Hippocampal formation (tissue), 2 donors: ENCODE results near the gene ITSN1.
"Not testable (repeated sequence)": the region's sequence is repeated elsewhere in the genome, so short reads cannot be mapped to it uniquely, and the experiment has no call there.

Source experiments
- DNase-seq, 2 donors: peaks; one replicate each; lab custom pipeline; 2025; lab: John Stamatoyannopoulos, UW

Gene ITSN1

DNA sequence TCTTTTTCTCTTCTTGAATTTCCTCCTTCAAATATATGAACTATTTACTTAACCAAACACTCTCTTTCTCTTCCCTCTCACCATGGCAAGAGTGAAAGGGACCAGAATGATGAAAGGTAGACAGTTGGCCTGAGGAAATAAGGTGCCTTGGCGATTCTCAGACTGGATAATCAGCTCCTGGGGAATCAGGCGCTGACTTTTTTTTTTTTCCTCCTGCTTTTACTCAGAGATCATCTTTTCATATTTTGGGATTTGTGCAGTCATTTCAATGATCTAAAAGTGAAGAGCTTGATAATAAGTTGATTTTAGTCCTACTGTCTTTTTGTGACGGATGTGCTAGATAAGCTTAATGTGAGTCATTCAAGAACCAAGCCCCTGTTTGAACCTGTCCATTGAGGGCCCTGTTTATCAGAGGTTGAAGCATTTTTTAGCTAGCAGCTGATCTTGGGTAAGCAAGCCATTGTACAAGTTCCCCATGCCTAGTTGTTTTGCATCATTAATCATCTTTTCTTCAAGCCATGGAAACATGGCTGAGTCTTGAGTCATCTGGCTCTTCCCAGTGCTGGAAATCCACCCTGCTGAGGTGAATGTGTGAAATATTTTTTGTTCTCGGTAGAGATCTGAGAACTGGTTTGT is 40.8 kb downstream of the ITSN1 start:
- DNase-seq: no peak

DNA sequence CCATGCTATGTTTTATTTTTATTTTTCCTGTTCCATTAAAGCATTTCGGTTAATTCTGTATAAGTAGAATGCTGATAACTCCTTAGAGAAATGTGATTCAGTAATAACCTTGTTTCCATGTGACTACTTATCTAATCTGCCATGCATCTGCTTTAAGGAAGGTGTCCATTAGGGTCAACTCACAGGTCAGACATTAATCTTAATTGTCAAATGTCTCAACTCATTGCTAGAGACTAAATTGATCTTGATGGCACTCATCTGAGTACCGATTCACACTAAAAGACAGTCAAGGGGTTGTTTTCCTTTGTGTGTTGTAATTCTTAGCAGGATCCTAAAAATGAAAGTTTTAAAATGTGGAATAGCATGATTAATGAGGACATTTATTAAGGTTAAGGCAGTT is 41.8 kb downstream of the ITSN1 start:
- DNase-seq: no peak

DNA sequence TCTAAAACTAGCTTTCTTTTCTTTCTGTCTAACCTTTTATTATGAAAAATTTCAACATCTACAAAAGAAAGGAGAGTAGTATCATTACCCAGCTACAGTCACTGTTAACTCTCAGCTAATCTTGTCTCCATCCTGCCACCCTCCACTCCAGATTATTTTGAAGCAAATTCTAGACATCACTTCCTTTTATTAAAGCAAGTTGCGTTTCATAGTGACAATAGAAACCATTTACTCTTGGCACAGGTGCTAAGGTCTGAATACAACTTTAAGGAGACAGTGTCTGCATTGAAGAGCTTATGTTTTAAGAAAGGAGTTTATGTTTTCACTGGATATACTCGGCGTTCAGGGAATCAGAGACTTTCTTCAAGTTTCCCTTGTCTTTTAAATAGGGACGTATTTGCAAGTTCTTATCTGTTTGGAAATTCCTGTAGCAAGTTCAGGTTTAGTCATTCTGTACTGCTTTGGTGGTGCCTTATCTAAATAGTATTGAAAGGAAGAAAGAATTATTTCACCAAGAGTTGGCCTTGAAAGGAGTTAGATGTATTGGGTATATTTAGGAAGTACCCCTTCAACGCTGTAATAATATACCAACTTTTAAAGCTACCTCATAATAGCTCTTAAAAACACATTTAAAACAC is 42.7 kb downstream of the ITSN1 start:
- DNase-seq: no peak

DNA sequence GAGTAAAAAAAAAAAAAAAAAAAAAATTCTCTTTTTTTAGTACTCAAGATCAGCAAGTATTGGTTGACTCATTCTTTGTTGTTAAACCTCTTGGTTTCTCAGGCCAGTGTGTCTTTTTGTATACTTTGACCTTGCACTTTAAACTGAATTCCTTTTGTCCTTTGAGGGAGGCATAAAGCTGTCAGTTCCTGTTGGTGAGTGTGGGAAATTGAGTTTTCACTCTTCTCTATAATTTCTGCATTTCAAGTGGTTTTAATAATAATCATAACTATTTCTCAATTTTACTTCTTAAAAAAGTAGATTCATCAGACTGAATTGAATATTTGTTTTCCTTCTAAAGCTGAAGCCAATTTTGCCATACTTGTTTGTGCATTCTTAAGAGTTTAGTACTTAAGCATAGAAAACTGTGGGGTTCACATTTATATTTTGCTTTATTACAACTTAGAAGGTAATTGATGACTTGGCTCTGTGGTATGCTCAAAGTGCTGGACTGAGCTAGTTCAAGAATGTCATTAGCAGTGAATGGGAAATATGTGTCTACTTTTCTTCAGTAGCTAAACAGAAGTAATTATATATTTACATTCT is 43.4 kb downstream of the ITSN1 start:
- no peak for DNase-seq

DNA sequence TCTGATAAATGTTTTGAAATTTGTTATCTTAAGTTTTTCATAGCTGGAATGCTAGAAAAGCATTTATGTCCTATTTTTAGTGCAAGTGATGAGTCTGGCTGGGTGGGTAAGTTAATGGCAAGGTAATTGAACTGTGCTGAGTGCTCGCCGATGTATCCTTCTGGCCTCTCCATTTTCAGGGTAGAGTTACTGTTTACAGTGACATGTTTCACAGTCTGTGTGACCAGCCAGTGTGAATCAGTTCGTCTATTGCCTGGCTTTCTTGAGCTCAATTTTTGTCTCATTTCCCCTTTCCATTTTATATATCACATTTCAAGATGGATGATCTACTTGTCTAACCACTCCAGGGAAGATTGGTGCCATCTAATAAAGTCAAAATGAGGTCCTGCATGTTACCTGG is 44.1 kb downstream of the ITSN1 start:
- DNase-seq: no peak

DNA sequence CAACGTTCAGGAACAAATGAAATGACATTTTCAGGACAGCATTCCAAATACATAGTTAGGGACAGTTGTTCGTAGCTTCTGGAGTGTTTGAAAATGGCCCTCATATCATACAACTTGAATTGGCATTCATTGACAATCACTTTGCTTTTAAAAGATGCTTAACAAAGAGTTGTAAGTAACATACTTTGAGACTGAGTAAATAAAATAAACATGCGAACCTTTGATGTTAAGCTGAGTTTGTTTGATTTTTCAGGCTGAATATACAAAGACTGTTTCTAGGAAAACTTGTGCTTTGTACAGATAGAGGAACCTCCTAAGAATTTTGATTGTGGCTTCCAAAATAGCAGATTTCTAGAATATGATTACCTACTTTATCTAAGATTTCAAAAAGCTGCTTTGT is 45.3 kb downstream of the ITSN1 start:
- no peak for DNase-seq

DNA sequence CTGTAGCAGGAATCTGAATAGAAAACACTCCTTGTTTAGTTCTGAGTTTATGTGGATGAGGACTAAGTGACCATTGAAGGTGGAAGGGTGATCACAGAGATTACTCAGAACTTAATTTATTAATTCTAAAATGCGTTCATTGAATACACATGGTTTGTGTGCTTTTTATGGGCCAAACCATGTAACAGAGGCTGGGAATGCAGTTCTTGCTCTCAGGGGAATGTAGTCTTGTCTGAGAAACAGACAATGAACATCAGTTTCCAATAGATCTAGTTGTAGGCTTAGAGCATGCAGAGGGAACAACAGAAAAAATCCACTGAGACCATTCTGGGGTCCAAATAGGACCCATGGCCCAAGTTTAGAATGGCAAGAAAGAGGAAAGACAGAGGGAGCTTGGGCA is 46.1 kb downstream of the ITSN1 start:
- DNase-seq: no peak

DNA sequence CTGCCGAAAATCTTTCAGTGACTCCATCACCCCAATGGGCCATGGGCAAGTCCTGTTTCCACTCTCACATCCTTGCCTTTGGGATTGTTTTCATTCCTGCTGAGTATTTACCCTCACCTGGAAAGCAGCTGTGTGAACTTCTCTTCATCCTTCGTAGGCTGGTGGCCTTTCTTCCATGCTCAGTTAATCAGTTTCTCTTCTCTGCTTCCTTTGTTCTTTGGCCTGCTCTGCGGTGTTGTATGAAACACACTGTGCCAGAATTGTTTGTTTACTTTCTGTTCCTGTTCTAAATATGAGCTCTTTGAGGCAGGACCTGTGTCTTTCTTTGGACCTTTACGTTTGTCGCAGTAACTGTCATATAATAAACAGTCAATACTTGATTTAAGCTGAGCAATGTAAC is 48.6 kb downstream of the ITSN1 start:
- no peak for DNase-seq

DNA sequence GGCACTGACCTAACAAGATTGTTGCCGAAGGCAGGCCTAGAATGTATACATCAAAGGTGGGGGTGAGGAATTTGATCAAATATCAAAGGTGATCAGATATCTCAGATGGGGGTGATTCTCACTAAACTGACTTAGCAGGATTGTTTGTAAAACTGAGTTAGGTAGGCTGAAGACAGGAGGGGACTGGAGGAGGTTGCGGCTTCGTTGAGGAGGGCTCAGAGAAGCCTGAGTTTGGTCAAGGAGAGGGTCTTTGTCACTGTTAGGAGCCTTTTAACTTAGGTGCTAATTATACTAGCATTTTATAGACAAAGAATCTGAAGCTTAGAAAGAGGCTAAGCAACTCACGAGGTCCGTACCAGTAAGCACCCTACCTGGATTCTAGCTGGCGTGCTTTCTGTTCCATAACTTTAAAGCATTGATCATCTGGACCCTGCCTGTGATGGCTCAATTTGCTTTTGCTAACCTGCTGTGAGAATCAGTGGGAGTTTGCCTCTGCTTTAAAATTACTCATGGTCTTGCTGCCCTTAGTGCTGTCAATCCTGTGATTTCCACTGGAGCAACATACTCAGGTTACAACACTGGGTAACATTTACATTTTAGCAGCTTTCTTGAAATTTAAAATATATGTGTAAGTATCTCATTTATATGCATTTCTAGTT is 49.8 kb downstream of the ITSN1 start:
- DNase-seq: no peak

DNA sequence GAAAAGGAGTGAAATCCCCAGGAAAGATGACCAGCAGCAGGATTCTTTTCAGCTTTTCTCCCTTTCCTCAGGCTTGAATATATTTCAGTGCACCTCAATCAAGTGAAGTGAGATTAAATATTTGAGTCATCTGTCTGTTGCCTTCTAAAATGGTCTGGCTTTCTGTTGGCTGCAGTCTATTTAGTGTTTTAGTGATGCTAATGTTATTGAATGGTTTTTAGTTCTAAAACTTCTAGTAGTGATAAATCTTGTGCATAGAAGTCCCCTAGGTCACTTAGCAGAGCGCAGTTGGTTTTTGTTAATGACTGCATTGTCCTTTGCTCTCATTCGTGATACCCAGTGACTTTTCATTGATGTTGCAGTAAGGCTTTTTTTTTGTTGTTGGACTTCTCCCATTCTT is 53.5 kb downstream of the ITSN1 start:
- no peak for DNase-seq

DNA sequence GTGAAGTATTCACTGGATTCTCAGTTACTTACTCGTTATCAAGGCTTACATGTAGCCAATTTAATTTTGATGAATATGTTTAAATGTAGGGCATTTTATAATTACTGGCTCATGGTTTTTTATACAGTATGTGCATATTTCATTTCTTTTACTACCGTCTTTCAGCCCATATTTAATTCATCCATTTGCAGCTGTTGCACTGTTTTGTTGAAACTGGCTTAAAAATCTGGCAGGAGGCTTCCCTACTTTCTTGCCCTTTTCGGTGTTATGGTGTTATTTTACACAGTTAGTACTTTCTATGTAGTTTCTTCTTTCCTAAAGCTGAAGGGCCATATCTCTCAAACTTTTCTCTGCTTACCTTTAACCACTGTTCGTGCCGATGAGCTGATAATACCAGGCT is 54.2 kb downstream of the ITSN1 start:
- DNase-seq: no peak

DNA sequence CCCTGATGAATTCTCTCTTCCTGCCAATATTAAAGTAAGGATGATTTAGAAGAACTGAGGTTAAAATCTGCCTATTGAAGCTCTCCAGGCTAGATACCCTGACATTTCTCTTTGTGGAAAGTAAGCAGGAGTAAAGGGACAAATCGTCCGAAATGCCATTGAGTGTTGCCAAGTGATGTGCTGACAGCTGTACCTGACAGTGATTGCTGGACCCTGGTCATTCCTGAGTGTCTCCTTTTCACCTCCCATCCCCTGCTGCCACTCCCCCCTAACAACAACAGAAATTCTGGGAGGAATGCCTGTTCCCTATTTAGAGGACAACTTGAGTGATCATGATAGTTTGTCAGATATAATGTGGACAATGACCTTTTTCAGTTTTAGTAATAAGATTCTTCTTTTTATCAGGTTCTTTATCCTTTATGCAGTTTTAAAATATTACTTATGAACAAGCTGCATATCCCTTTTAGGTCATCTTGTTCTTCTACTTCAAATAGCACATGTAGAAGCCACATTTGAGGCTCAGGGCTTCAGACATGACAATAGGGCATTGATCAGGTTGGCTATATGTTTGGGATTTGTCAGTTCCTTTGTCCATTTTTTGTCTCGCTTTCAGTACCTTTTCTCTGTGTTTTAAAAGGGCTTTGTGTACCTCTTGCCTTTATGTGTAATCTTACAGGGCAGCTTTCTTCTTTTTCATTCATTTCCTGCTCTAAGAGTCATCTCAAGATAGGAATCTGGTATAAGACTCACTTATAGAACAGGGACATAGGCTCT is 56.0 kb downstream of the ITSN1 start:
- DNase-seq: no peak

DNA sequence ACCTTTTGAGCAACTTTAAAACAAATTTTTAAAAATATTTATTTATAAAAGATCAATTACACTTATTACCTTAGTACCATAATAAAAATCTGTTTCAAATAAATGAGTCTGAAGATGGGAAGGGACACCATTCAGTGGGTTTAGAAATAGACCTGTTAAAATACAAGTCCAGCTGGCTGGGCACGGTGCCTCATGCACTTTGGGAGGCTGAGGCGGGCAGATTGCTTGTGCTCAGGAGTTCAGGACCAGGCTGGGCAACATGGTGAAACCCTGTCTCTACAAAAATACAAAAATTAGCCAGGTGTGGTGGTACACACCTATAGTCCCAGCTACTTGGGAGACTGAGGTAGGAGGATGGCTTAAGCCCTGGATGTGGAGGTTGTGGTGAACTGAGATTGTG is 57.0 kb downstream of the ITSN1 start:
- no peak for DNase-seq

DNA sequence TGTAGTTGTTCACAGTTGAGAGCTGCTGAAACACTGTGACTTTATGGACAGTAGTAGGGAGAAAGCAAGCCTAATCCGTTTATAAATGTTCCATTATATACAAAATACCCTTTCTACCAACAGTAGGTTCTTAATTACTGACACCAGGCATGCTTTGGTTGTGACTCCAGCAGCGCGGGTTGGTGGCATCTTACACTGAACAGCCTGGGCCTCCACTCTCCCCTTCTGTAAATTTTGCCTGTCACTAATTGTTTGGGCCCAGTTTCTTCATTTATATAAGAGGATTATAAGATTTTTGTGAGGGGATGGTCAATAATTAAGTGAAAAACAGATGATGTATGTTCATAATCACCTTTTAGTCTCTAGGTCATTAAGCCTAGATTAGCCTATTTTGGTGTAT is 58.2 kb downstream of the ITSN1 start:
- no peak for DNase-seq

DNA sequence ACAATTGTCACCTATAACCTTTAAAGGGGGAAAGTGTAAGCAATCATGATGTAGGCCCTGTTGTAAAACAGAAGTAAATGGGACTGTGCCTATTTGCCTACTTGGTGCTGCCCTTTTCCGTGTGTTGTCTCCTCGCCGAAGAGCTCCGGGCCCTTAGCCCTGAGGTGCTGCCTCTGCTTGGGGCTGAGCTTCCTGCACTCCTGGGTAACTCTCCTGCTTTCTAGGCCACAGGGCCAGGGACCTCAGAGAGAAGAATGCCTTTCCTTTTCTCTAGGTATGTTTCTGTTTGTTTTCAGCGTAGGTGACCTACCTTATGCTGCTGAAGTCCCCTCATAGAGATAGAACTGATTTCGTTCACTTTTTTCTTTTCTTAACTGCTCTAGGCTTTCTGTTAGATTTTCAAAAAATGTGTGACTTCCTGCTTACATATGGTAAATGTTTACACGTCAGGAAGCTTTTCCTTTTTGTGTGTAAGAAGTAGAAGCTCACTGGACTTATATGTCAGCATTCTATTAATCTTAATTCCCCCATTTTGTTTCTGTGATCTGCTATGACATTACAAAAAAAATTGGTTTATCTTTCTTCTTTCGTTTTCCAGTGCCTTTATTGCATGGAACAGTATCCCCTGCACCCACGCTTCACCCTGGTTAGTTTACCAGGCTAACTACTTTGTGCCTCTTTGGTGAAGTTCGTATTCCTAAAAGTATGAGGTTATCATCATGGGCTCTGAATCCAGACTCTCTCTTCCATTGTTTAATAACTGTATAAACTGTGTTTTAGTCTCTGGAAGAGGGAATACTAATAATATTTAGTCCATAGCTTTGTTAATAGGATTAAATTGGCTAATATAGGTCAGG is 61.7 kb downstream of the ITSN1 start:
- no peak for DNase-seq

DNA sequence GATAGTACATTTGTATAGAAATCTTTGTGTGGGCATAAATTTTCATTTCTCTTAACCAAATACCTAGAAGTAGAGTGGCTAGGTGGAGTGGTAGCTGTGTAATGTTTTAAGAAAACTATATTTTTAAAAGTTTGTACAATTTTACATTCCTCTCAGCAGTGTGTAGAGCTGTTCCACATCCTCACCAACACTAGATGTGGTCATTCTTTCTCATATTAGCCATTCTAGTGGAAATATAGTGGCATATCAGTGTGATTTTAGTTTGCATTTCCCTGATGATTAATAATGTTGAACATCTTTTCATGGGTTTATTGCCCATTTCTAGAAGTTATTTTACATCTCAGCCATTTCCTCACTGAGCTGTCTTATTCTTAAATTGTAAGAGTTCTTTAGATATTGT is 65.5 kb downstream of the ITSN1 start:
- DNase-seq: no peak

DNA sequence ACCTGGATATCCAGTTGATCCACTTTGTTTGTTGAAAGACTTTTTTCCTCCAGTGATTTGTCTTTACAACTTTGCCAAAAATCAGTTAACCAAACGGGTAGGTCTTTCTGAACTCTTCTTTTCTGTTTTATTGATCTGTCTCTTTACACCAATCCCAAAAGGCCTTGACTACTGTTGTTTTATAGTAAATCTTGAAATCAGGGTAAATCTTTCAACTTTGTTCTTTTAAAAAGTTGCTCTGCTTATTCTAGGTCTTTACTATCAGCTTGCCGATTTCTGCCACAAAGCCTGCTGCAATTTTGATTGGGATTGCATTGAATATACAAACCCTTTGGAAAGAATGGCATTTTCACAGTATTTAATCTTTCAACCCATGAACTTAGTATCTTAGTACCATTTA is 66.6 kb downstream of the ITSN1 start:
- no peak for DNase-seq

DNA sequence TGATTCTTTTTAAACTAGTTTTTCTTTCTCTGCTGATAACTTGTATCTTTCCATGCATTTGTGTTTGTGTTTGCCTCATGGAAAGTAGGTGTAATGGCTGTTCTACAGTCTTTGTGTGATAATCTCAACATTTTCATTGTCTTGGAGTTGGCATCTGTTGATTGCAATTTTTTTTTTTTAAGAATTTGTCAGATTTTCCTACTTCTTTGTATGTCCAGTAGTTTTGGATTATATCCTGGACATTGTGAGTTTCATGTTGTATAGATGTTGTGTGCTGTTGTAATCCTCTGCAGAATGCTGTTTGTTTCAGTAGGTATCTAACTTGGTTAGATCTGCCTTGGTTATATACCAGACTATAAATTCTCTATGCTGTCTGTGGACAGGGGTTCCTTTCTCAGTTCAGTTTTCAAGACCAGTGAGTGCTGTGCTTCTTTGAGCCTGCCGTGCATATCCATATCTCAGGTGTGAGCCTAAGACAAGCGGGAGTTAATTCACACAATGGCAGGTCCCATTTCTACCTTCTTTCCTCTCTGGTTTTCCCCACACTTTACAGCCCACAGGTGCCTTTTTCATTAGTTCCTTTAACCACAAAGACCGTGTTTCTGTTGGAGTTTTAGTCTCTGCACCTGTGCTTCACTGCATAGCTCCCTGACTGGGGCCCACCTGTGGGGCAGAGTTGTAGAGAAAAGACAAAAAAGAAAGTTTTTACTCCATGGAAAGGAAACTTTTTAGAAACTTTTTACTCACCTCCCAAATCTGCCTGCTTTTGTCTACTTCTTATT is 69.9 kb downstream of the ITSN1 start:
- DNase-seq: no peak

DNA sequence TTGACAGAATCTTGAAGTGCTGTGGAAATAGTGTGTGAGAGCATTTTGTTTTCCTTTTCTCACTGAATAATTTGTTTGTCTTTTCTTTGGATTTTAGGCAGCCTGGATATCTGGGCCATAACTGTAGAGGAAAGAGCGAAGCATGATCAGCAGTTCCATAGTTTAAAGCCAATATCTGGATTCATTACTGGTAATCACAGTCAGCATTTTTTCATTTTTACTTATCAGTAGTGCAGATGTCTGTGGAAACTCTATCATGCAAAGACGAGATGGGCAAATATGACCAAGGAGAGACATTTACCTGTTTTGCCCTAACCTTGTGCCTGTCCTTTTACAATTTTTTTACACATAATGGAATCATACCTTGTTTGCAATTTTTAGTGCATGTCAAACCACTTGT is 78.8 kb downstream of the ITSN1 start:
- DNase-seq: no peak

DNA sequence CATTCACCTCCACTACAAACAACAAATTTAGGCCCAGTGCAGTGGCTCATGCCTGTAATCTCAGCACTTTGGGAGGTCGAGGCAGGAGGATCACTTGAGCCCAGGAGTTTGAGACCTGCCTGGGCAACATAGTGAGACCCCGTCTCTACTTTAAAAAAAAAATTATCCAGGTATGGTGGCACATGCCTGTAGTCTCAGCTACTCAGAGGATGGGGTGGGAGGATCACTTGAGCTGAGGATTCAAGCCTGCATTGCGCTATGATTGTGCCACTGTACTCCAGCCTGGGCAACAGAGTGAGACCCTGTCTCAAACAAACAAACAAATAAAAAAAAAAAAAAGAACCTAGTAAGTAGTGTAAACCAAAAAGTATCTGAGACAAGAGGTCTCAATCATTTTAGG is 86.8 kb downstream of the ITSN1 start:
- DNase-seq: not testable (repeated sequence)

DNA sequence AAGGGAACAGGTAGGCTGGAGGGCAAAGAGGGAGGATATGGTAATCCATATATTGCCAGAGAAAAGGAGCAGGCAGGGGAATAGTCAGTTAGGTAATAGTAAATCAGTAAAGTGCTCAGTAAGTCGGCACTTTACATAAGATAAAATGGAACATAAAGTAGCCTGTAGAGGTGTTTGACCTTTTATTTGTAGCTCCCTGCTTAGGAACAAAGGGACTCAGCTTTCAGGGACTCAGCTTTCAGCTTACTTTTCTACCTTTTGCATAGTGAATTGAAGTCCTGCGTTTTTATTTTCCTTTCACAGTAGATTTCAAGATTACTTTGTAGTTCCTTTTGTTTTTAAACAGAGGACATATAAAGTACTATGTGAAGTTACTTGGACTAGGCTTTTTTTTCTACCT is 87.3 kb downstream of the ITSN1 start:
- DNase-seq: no peak
